ENCODE data around the gene CCL13.

The CCL13 gene

DNA sequence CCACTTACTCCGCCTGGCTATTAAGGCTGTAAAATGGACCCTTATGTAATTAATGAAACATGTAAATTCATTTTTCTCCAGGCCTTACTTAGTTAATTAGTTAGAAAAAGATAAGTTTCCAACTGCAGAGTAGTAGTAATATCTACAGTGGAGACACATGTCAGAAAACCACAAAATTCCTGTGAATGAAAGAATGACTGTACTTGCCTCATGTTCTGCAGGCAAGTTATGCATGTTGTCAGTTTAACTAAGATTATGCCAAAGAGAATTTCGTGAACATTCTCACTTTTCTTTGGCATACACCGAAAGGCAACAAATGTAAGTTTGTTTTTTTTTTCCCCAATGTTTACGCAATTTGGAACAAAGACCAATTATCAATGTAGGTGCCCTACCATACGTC, 23.6 kb downstream of the CCL13 start:
- Mint-ChIP-seq H3K4me3 (no peak overlapping the region), H3K4me1 (peaks cover 4% of the 10 kb centered on the region), H3K27me3 (ENCODE audit: low read depth, poor library complexity) (peaks cover 13% of the 10 kb centered on the region), H3K27ac (no peak overlapping the region), H3K36me3 (ENCODE audit: low read depth) (no peaks in the 10 kb centered on the region), H3K9me3 (no peaks in the 10 kb centered on the region)
- DNase-seq = no peak
- TF ChIP-seq, protein P1, sequence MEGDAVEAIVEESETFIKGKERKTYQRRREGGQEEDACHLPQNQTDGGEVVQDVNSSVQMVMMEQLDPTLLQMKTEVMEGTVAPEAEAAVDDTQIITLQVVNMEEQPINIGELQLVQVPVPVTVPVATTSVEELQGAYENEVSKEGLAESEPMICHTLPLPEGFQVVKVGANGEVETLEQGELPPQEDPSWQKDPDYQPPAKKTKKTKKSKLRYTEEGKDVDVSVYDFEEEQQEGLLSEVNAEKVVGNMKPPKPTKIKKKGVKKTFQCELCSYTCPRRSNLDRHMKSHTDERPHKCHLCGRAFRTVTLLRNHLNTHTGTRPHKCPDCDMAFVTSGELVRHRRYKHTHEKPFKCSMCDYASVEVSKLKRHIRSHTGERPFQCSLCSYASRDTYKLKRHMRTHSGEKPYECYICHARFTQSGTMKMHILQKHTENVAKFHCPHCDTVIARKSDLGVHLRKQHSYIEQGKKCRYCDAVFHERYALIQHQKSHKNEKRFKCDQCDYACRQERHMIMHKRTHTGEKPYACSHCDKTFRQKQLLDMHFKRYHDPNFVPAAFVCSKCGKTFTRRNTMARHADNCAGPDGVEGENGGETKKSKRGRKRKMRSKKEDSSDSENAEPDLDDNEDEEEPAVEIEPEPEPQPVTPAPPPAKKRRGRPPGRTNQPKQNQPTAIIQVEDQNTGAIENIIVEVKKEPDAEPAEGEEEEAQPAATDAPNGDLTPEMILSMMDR (IDR thresholded peaks at IDR 0.05) = no peak

DNA sequence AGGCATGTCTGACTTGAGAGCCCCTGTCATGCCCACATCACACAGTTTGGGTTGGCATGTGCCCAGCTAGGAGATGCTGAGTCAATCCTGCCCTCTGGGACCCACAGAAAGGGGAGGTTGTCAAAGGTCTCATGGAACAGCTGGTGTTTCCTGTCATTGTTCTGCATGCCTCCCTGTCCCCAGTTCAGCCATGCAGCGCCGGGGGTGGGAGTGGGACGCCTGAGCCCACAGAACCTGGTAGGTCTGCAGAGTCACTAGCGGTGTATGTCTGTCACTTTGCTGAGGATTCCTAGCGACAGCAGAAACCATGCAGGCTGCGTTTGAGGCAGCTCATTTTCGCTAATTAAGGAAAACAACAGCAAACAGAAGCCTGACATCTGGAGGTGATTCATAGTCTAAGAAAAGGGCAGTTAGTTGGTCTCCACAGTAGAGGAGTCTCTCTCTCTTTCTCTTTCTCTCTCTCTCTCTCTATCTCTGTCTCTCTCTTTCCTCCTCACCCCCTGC, 26.4 kb downstream of the CCL13 start:
- Mint-ChIP-seq H3K9me3 (no peaks in the 10 kb centered on the region), H3K27me3 (ENCODE audit: low read depth, poor library complexity) (peaks cover 18% of the 10 kb centered on the region), H3K4me1 (peaks cover 10% of the 10 kb centered on the region), H3K4me3 (no peak overlapping the region), H3K36me3 (ENCODE audit: low read depth) (no peaks in the 10 kb centered on the region), H3K27ac (no peak overlapping the region)
- TF ChIP-seq, protein P1 (IDR thresholded peaks at IDR 0.05) = no peak
- DNase-seq = no peak

DNA sequence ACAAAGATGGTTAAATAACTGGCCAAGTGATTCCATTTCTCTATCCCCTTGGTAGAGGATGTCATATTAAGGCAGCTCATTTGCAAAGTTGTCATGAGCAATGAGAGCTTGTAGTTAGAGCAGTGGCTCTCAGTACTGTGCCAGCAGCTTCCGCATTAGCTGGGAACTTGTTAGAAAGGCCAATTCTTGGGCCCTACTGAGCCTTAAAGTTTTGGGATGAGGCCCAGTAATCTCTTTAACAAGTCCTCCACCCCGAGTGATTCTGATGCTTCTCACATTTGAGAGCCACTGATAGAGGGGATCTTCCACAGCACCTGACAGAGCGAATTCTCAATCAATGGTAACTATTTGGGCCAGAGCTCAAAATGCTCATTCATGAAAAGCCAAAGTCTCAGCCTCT, 26.9 kb downstream of the CCL13 start:
- no peak overlapping the region for H3K4me3 Mint-ChIP-seq
- H3K9me3 Mint-ChIP-seq = no peaks in the 10 kb centered on the region
- no peak for DNase-seq
- H3K4me1 Mint-ChIP-seq = peaks cover 10% of the 10 kb centered on the region
- TF ChIP-seq, protein P1 (IDR thresholded peaks at IDR 0.05) = no peak
- H3K27me3 Mint-ChIP-seq (ENCODE audit: low read depth, poor library complexity) = peaks cover 14% of the 10 kb centered on the region
- H3K27ac Mint-ChIP-seq = no peak overlapping the region
- no peaks in the 10 kb centered on the region for H3K36me3 Mint-ChIP-seq (ENCODE audit: low read depth)

GRCh38 chr17:34384271-34384670, 28.0 kb downstream of the CCL13 start:
- no peak for DNase-seq
- H3K36me3 Mint-ChIP-seq (ENCODE audit: low read depth) = no peaks in the 10 kb centered on the region
- H3K27me3 Mint-ChIP-seq (ENCODE audit: low read depth, poor library complexity) = peaks cover 14% of the 10 kb centered on the region
- TF ChIP-seq, protein P1 (IDR thresholded peaks at IDR 0.05) = no peak
- peaks cover 10% of the 10 kb centered on the region for H3K4me1 Mint-ChIP-seq
- no peak overlapping the region for H3K27ac Mint-ChIP-seq
- H3K4me3 Mint-ChIP-seq = no peak overlapping the region
- H3K9me3 Mint-ChIP-seq = no peaks in the 10 kb centered on the region

DNA sequence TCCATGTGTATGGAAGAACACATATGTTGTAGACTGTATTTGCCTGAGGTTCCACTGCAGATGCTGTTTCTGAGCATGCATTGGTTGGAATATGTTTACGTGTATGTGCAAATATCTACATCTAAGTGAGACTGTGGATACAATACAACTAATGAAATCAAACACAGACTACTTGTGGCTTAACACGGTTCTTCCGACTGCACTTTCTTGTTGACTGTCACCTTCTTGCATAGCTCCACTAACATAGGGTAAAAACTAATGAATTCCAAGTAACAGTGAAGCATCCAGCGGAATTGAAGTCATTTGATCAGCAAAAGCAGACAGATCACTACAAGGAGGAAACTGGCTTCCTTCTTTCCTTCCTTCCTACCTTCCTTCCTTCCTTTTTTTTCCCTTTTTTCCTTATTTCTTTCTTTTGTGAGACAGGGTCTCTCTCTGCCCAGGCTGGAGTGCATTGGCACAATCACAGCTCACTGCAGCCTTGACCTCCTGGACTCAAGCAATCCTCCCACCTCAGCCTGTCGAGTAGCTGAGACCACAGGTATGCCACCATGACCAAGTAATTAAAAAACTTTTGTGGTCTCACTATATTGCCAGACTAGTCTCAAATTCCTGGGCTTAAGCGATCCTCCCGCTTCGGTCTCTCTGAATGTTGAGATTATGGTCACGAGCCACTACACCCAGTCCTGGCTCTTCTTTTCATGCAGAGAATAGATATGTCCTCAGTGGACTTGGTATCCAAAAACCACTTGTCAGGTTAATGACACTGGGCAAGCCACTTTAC, 28.7 kb downstream of the CCL13 start:
- no peaks in the 10 kb centered on the region for H3K36me3 Mint-ChIP-seq (ENCODE audit: low read depth)
- peaks cover 10% of the 10 kb centered on the region for H3K4me1 Mint-ChIP-seq
- TF ChIP-seq, protein P1 (IDR thresholded peaks at IDR 0.05) = no peak
- DNase-seq = no peak
- H3K9me3 Mint-ChIP-seq = no peaks in the 10 kb centered on the region
- H3K27ac Mint-ChIP-seq = no peak overlapping the region
- H3K4me3 Mint-ChIP-seq = no peak overlapping the region
- peaks cover 15% of the 10 kb centered on the region for H3K27me3 Mint-ChIP-seq (ENCODE audit: low read depth, poor library complexity)

DNA sequence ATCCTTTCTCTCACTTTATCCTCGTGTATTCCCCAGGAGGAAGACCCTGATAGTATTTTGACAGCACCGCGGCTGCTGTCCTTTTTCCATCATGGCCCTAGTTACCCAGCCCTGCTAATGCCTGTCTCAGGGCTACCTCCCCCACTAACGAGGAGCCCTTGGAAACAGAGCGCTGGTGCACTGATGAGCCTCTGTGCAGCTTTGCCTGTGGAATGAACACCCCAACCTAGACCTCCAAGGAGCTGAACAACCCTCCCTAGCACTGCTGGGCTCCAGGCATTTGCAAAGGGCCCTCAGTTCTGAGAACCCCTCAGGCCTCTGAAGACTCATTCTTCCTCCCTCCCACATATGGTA, 30.0 kb downstream of the CCL13 start:
- Mint-ChIP-seq H3K4me3 (no peak overlapping the region), H3K4me1 (peaks cover 10% of the 10 kb centered on the region), H3K9me3 (no peaks in the 10 kb centered on the region), H3K36me3 (ENCODE audit: low read depth) (no peaks in the 10 kb centered on the region), H3K27ac (no peak overlapping the region), H3K27me3 (ENCODE audit: low read depth, poor library complexity) (peaks cover 18% of the 10 kb centered on the region)
- TF ChIP-seq, protein P1 (IDR thresholded peaks at IDR 0.05) = no peak
- no peak for DNase-seq
